NCI-H128 (cell line): ENCODE measurements around the gene DET1.
"Not testable (repeated sequence)": the region's sequence is repeated elsewhere in the genome, so short reads cannot be mapped to it uniquely, and the experiment has no call there.

Source experiments
- DNase-seq: peaks from one replicate; lab custom pipeline; 2025; ENCODE audit not compliant: unreplicated experiment; lab: John Stamatoyannopoulos, UW

The DET1 gene

DNA sequence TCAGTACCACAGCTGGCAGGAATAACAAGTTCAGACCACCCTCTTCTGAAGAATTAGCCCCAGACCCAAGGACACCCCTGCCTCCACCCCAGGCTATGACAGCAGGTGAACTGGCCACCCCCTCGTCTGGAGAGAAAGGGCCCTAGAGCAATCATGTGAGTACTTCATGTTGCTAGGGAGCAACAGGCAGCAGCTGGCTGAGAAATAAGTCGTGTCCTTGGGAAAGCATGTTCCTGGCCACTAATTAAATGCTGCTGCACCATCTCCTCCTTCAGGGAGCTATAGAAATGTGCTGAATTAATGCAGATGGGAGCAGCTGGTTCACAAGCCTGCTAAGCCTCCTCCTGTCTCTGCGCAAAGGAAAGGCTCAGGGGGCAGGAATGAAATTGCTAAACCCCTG lies 47.5 kb downstream of the DET1 start:
- no peak for DNase-seq

DNA sequence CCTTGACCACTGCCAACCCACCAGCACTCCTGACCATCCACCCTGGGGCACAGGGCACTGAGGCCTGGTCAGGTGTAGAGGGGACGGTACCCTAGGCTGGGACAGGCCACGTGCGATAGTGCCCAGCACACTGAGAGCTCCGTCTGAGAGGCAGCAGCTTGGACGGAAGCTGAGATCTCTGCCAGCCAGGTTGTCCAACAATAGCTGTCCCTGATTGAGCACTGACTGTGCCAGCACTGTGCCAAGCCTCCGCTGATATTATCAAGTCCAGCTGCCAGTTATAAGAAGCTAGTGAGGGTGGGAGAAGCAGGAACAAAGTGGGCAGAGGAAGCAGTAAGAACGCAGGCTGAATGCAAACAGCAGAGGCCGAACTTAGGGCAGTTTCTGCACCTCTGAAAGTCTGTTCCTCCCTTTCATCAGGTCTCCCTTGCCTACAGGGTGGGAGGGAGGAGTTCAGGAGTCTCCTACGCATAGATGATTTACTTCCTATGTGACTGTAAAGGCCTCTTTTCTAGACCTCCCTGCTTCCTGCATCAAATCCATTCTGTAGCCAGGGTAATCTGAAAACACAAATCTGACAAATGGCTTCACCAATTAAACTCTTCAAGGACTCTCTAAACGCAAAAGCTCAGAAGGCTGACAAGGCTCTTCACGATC lies 49.2 kb downstream of the DET1 start:
- no peak for DNase-seq

DNA sequence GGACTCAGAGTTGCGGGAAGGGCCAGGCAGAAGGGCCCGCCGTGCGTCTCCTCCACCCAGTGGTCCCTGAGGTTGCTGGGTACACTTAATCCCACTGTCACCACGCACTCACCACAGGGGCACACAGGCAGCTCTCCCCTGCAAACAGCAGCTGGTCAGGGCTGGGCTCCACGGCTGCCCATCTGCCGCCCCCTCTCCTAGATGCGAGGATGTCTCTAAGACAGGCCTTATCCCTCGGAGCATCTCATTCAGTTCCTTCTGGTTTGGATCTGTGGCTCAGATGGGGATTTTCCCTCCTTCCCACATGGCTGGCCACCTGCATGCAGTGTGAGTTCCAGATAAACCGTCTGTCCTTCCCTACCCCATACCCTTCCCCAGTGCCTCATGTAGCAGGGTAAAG lies 52.6 kb downstream of the DET1 start:
- DNase-seq, result no peak

DNA sequence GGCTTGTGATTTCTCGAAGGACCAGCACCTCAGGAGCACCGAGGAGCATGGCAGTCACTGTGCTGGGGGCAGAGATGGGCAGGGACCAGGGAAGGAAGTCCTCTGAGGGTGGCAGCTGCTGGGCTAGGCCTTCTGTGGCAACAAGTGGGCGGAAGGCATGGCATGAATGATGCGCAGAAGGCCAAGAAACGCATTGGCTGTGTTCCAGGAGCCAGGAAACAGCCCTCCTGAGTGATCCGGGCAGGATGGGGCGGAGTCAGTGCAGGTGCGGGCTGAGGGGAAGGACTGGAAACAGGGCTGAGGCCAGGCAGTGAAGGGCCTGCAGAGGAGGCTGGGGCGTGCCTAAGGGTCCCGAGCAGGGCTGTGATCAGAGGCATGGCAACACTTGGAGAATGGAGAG lies 55.3 kb downstream of the DET1 start:
- no peak for DNase-seq

DNA sequence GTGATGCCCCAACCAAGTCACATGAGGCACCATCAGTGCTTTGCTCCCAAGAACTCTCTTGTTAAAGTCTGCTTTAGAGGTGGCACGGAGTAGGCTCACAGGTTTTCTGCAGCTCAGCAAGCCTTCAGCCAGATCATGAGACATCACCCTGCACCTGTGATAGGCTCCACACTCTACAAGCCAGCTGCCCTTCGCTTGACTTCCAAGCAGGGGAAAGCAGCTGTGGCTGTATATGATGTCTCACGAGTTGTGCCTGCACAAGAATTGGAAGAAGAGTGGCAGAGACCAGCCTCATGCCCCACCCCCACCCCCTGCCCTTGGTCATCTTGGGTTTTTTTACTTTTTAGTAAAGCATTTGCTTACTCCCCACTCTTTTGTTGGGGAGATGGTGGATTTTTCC lies 56.4 kb downstream of the DET1 start:
- no peak for DNase-seq

DNA sequence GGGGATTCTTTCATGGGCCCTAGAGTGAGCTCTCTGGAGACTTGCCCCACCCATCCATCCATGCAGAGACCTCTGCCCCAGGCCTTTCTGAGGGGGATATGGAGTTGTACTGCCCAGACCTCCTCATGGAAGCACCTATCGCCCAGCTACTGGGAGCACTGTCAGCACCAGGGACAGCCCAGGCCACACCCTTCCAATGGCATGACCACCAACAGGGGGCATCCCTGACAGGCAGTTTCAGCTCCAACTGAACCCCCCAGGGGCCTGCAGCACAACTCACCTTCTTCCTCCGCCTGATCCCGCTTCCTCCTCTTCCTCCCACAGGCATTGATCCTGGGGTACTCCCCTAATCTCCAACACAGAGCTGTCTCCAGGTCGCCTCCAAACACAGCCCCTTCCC lies 57.2 kb downstream of the DET1 start:
- no peak for DNase-seq

DNA sequence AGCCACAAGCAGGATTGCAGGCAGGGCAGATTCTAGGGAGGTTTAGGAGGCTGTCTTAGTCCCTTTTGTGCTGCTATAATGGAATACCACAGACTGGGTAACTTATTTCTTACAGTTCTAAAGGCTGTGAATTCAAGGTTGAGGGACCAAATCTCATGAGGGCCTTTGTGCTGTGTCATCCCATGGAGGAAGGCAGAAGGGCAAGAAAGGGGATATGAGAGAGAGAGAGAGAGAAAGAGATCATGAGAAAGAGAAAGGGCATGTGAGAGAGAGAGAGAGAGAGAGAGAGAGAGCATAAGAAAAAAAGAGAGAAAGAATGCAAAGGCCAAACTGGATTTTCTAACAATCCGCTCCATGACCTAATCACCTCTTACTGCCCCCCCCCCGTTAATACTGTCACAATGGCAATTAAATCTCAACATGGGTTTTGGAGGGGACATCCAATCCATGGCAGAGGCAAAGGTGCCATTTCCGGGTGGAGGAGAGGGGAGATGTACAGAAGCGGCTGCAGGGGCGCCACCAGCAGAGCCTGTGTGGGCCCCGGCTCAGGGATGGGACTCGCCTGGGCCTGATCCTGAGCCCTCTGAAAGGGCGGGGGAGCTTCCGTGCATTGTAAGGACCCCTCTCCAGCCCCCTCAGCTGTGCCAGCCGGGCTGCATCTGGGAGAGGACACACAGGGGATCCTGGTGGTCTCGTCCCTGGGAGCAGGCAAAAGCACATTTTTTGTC lies 58.5 kb downstream of the DET1 start:
- DNase-seq, result no peak

DNA sequence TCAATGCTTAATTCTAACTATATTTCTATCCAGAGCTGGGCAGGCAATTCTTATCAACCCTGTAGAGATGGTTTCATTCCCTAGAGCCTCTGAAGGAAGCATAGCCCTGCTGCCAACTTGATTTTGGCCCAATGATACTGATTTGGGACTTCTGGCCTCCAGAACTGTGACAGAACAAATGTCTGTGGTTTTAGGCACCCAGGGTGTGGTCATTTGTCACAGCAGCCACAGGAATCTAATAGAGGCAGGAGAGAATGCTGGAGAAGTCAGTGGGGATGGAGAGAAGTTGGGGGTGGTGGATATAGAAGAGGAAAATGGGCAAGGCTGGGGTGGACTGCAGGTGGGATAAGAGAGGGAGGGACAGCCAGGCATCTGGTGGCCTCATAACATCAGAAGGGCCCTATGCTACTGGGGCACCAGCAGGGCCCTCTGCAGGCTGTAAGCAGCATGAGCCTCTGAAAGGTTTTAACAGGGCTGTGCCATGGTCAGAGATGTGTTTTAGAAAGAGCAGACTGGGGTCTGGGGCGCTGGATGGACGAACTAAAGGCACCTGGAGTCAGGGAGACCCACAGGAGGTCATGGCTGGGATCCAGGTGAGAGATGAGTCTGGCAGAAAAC lies 59.2 kb downstream of the DET1 start:
- no peak for DNase-seq

DNA sequence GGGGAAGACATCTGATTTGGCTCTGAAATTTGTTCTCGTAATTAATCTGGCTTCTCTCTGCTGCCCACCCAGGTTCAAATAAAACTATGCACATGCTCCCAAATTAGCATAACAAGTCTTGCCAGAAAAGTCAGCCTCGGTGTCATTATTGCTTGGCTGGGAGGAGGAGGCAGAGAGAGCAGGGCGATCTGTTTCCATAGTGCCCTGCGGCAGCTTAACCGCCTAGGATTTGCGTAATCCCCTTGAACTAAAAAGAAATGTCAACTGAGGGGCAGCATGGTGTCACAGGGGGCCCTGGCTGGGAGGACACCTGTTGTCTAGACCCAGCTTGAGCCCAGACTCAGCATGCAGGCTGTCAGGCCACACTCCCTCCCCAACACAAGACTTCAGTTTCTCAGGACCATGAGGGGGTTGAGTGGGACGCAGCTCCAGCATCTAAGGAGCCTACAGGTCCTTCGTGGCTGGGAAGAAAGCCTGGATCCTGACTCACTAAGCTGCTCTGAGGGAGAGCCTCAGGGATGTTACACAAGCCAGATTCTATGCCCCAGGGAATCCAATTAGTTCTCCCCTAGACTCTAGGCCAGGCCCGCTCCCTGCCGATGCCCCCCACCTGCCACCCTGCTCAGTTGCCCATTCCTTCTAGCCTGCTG lies 61.7 kb downstream of the DET1 start:
- DNase-seq, result no peak

DNA sequence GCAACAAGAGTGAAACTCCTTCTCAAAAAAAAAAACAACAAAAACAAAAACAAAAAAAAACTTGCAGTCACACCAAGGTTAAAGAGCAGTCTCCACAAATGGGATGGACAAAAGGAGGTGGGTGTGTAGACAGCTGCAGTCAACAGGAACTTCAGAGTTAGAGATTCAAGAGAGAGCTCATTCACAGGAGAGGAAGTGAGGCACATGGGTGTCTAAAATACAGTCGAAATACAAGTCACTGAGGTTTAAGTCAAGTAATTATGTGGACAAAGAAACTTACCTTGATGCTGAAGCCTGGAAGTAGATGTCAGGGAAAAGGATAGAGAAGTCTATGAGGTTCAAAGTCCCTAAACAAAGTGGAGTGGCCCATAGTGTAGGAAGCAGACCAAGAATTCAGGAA lies 64.2 kb downstream of the DET1 start:
- no peak for DNase-seq

DNA sequence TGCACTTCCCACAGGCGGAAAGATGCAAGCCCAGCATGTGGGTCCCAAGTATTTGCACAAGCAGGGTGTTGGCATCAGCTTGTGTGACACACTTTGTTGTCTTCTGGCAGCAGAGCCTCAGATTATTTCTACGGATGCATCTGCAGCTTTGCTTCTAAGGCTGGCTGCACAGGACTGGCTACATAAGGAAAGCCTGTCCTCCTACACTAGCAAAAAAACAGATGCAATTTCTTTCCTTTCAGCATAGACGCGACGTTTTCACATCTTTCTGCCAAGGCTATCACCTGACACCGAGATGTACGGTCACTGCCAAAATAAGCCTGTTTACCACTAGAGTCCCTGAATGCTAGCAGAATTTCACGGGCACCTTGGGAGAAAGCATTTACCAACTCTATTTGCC lies 65.5 kb downstream of the DET1 start:
- DNase-seq, result no peak

DNA sequence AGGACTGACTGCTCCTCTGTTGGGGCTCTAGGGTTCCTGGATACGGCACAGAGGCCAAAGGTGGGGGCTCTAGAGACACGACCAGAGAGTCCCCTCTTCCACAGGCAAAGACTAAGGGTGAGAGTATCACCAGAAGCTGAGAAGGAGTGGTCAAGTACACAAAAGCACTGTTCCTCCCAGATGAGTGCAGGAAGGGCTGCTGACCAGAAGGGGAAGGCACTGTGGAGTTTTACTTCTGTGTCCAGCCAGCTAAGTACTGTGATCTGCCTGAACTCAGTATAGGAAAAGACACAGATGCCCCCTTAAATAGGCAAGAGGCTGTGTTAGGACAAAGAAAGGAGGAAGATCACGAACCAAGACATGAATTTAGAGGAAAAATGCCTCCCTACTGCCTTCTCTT lies 67.3 kb downstream of the DET1 start:
- no peak for DNase-seq

DNA sequence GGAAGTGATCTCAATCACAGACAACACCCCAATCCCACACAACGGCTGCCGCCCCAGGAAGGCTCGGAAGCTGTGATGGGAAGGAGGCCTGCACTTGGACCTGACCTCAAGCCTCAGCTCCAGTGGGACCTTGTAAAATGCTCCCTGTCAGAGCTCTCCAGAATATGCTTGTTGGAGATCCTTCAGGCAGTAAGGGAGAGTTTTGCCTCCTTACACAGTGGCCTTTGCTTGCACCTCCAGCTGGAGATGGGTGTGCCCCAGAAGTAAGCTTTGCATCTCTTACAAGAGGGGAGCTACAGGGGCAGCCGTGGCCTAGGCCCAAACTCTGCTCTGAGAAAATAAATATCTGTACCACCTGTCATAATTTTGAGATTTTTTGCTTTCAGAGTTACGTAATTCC lies 68.6 kb downstream of the DET1 start:
- no peak for DNase-seq

DNA sequence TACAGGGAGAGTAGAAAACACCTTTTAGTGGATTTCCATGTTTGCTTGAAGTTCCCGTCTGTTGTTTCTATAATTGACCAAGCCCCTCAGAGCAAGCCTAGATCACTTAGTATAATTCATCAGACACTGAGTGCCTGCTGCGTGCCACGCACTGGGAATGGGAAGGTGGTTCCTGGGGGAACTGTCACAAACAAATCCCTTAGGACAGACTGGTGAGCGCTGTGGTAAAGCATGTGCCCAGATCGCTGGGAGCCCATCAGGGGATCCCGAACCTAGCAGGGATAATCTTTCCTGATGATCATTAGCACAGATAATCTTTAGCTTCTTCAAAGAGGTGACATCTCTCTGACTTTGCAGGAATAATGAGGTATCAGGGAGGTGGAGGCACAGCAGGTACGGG lies 69.4 kb downstream of the DET1 start:
- DNase-seq, result no peak

DNA sequence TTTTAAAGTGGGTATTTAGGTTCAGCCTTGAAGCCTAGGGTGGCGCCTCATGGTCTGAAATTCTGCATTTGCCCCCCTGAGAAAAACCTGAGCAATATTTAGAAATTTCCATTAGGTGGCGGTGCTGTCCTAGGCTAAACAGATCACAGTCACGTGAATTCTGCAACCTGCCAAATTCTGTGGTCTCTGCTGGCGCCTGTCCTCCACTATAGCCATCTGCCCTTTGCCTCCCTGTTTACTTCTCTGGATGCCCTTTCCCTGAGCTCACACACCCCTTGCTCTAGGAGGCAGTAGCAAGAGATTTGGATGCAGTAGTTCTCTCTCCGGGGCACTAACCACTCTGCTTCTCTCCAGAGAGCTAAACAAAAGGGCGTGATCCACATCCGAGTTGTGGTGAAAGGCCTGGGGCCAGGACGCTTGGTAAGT lies 69.8 kb downstream of the DET1 start:
- no peak for DNase-seq

DNA sequence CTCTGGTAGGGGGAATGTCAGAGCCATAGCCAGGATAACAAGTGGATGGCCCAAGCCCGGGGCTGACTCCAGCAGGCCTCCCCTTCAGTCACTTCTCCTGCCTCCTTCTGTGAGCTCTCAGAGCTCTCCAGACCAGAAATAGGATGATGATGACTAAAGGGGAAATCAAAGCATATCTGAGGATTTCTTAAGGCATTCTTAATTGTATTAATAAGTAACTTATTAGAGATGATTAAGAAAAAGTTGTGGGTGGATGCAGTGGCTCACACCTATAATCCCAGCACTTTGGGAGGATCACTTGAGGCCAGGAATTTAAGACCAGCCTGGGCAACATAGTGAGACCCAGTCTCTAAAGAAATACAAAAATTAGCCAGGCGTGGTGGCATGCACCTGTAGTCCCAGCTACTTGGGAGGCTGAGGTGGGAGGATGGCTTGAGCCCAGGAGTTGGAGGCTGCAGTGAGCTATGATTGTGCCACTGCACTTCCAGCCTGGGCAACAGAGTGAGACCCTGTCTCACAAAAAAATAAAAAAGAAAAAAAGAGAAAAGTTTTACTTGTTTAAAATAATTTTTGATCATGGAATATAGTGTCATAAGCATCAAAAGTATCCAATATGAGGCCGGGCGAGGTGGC lies 72.7 kb downstream of the DET1 start:
- DNase-seq, result not testable (repeated sequence)

DNA sequence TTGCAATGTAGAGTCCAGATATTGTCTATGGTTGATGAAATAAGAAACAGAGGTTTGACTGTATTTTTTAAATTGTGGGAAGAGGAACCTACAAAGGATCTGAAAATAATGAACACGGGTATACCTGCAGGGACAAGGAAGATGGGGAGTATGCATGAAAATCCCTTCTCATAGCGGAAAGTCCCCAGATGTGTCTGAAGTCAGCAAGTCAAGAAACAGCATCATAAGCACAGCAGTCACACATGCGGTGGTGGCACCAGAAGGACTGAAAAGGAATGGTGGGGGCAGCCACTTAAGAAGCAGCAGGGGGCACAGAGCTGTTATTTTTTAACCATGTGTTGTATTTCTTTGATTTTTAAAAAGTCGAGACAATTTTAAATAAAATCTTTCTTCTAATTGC lies 74.3 kb downstream of the DET1 start:
- DNase-seq, result no peak

DNA sequence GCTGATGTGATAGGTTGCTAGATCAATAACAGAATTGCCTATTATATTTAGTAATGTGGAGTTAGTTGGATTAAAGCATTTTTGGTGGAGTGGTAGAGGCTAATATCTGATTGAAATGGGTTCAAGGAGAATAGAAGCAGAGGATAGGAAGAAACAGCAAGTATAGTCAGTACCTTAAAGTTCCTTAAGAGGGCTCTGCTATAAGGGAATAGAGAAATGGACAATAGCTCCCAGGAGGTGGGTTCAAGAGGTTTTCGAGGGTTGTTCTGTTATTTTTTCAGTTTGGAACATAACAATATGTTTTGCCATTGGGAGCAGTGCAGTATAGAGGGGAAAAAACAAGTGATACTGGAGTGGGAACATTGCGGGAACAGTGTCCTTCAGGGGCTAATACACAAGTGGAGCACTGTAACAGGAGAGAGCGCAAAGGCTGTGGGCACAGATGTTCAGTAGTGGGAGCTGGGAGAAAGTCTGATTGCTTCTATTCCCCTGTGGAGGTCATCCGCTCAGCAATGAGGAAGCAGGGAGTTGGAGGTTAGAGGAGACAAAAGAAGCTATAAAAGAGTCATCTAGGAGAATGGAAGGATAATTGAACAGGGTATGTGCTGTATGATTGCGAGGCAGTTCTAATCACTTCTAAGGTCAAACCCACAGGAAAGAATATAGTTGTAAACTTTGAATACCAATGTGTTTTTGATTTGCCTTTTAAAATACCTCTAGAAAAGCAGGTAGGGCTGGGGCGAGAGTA lies 75.7 kb downstream of the DET1 start:
- no peak for DNase-seq

DNA sequence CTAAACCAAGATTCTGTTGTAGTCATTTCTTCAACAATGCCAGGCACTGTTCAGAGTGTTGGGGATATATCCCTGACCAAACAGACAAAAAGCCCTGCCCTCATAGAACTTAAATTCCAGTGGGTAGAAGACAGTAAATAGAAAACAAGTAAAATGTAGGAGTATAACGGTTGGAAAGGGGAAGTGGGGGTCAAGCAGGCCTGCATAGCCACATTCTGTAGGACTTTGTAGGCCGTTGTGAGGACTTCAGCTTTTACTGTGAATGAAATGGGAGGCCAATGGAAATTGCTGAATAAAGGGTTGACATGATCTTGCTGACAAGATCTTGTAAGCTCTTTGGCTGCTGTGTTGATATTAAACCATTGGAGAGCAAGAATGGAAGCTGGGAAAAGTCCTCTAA lies 77.2 kb downstream of the DET1 start:
- no peak for DNase-seq

DNA sequence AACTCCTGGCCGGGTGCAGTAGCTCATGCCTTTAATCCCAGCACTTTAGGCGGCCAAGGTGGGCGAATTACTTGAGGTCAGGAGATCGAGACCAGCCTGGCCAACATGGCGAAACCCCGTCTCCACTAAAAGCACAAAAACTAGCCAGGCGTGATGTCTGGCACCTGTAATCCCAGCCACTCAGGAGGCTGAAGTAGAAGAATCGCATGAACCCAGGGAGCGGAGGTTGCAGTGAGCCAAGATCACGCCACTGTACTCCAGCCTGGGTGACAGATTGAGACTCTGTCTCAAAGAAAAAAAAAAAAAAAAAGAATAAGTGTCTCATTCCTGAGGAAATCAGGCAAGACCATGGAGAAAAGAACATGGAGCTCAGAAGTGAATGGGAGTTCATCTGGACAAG lies 77.8 kb downstream of the DET1 start:
- not testable (repeated sequence) for DNase-seq
